Stimulated activated CD8-positive, alpha-beta memory T cell treated with anti-CD3 and anti-CD28 coated beads, Interleukin-15, amount 100 ng/mL, for 1 hour (primary cell): ENCODE results near the gene TMEM131L.

Source experiments
- DNase-seq: peaks from one replicate; pipeline ENCODE4 v3.0.0-alpha.2; 2020; ENCODE audit warnings: low read depth

Gene TMEM131L

GRCh38 chr4:153523164-153523796 is 57.1 kb downstream of the TMEM131L start:
- DNase-seq: no peak

DNA sequence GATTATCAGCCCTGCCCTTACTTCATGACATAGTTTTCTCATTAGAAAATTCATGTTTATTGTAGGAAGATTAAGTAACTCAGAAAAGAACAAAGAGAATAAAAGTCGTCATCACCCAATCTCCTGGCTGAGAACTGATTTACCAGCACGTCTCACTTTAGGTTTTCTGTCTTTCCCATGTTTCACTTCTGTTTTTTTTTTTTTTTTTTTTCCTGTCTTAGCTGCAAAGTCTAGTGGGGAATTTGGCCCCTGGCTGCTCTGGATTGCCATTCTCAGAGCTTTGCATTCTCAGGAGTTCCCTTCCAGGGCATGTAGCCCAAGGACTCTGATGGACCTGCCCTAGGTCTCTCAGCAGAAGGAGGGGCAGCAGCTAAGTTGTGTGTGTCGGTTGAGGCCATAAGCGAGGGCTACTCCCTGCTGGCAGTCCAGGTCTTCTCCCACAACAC is 57.8 kb downstream of the TMEM131L start:
- DNase-seq: no peak

- DNase-seq: no peak
Measured at GRCh38 chr4:153524682-153525081, 58.5 kb downstream of the TMEM131L start.

DNA sequence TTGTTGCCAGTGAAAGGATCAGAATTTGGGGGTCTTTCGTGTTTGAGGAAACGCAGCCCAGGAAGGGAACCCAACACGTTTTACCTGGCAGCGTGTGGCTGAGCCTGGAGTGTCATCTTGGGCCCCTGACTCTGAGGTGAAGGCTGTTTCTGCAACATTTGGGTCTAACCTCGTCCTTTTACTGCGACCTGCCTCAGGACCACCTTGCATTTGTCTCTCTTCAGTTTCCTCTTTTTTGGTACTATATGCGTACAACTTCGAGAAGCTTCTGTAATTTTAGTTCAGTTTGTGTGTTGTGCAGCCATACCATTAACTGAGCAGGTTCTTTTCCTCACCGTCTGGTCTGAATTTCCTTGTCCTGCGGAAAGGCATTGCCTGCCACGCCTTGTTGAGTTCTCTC is 61.5 kb downstream of the TMEM131L start:
- no peak for DNase-seq

DNA sequence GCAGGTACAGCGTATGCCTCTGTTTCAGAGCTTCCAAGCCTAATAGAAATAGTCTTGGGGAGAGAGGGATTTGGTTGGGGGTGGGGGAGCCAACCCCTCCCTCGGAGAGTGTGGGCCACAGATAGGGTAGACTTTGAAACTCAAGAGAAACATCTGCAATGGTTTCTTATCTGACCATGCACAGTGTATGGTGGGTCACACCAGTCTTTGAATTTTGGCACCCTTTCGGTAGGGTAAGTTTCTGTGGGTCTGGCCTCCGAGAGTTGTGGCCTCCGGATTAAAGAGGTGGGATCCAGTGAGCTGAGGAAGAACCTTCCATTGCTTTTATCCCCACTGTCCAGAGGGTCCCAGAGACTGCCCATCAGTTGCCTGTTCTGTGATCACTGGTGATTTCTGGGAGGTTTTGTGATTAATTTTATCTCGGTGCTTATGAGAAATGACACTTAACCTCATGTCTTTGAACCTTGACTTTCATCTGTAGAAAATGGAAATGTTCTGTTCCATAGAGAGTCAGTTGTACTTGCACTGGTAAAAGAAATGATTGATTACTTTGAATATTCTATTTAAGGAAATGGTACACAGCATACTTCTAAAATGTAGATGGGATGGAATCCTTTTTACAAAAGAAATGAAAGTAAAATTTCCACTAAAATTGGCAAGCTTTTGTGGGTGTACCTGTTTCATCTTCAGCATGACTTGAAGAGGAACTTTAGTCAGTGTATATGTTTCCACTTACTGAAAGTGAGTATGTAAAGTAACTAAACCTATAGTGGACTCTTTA is 62.7 kb downstream of the TMEM131L start:
- DNase-seq: no peak

- DNase-seq: no peak
Measured at GRCh38 chr4:153529646-153530045, 63.5 kb downstream of the TMEM131L start.

GRCh38 chr4:153530284-153530999 is 64.3 kb downstream of the TMEM131L start:
- DNase-seq: no peak

DNA sequence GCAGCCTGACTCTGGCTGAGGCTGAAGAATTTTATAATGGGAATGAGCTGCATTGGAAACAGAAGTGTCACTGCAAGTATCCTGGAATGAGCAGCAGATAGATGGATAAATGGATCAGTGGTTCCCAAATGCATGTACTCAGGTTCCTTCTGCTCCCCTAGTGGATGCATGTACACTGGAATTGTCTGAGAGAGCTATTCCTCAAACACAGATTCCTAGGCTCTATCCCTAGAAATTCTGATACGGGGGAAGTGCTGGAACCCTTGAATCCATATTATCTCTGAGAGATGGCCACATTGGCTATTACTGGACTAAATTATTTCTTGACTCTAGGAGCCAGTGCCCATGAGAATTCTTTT is 64.8 kb downstream of the TMEM131L start:
- no peak for DNase-seq

DNA sequence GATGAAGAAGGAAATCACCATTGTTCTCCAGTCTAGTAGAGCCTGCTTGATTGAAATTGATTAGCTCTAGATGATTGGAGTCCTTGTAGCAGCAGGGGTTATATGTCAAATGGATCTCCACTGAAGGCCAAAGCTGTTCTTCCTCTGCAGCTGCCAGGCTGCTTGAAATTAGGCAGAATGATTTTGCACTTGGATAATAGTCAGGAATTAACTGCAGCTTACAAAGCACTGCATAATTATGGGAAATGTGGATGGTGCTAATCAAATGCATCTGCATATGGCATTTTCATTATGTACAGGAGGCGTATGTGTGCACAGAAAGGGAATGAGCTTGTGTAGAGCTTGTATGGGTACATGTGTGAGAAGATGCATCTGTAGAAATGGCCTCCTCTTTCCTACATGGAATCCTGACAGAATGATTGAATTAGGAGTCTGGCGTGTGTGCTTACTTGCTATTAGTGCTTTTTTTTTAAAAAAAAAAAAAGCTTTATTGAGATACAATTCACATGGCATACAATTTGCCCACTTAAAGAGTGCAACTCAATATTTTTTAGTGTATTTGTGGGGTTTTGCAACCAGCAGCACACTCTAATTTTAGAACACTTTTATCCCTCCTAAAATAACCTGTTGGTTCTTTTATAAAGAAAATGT is 65.9 kb downstream of the TMEM131L start:
- no peak for DNase-seq

DNA sequence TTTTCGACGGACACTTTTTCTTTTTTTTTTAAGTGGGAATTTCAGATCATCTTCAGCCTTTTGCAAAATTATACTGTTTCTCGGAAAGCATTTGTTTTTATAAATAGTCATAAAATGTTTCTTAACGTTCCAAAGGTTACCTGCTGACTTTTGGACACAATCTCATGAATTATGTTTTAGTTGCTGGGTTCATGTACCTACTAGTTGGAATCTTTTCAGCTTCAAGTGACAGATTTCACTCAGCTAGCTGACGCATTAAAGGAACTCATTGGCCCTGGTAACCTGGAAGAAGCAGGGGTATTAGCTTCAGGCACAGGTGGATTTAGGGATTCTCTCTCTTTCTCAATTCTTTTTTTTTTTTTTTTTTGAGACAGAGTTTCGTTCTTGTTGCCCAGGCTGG is 66.5 kb downstream of the TMEM131L start:
- no peak for DNase-seq

GRCh38 chr4:153533387-153533786 is 67.2 kb downstream of the TMEM131L start:
- no peak for DNase-seq

- no peak for DNase-seq
Measured at GRCh38 chr4:153534792-153535629, 68.9 kb downstream of the TMEM131L start.

GRCh38 chr4:153535772-153536513 is 69.8 kb downstream of the TMEM131L start:
- DNase-seq: no peak

DNA sequence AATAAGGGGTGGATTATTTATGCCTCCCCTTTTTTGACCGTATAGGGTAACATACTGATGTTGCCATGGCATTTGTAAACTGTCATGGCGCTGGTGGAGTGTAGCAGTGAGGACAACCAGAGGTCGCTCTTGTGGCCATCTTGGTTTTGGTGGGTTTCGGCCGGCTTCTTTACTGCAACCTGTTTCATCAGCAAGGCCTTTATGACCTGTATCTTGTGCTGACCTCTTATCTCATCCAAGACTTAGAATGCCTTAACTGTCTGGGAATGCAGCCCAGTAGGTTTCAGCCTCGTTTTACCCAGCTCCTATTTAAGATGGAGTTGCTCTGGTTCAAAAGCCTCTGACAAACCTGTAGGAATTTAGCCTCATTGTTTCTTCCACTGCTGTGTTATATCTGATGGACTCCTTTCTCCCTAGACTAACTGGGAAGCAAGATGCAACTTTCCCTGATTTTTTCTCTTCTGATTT is 71.4 kb downstream of the TMEM131L start:
- DNase-seq: no peak

DNA sequence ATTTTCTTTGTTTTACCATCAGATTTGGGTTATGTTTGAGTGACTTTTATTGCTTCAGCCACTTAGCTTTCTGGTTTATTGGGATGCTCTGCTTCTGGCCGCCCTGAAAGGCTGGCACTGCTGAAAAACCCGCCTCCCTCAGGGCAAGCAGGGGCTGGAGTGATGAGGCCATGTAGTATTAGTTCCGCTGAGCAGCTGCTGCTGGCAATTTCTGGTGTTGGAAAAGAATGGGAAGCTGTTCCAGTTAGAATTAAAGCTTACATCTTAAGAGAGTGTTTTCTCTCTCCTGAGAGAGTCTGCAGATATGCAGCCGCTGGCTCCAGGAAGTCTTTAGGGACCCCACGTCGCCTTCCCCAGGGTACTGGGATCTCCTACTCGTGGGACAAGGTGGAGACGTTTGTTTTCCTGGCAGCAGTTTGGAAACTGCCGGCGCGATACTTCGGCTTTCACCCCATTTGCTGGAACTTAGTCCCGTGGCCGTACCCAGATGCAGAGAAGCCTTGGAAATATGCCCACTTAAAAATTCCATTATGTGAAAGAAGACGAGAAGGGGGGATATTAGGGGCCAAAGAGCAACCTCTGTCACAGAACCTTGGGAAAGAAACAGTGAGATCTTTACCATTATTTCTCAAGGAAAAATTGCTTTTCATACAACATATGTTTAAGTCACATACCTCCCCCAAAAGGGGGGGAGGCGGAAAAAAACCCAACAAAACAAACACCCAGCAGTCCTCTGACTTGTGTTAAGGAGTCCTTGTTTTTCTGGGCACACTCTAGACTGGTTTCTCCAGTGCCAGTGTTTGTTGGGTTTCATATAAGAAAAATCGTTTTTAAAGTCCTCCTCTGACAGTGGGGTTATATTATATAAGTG is 72.6 kb downstream of the TMEM131L start:
- DNase-seq: no peak

DNA sequence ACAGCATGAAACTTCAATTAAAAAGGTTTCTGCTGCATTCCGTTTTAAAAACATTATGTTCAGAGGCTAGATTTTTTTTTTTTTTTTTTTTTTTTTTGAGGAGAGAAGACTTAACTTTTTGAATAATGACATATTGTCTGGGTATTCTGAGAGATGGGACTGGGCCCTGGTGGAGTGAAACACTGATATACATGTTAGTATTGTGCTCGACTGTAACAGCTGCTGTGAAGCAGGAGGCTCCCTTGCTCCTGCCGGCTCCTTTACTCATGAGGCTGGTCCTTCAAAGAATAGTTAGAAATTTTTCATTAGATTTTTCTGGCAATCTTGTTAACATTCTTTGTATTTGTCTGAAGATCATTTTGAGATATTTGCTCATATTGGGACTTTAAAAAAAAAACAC is 73.3 kb downstream of the TMEM131L start:
- no peak for DNase-seq

DNA sequence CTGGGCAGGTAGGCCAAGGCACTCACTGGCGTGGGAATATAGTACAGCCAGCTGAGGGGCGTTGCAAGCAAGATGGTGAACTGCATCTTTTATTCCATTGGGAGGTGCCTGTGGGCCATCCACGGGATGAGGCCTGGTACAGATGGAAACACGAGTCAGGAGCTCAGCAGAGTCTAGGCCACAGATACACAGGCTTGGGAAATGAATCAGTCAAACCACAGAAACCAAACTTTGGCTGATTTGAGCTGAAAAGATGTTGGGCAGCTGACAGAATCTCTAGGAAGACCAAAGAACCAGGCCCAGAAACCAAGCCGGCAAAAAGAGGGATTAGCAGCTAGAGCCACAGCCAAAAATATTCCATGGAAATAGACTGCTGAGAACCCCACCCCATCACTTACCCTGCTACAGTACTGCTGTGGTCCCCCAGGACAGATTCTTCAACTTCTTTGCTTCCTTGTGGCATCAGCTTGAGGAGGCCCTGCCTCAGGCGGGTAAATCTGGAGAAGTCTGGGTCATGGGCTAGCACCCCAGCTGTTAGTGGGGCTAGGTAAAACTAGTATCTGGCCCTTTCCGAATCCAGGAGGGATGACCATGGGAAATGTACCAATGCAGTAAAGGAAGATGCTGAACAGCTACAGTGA is 75.4 kb downstream of the TMEM131L start:
- no peak for DNase-seq

- DNase-seq: no peak
Measured at GRCh38 chr4:153542131-153542530, 76.0 kb downstream of the TMEM131L start.

- DNase-seq: no peak
Measured at GRCh38 chr4:153542834-153543233, 76.7 kb downstream of the TMEM131L start.
